Stimulated activated CD4-positive, alpha-beta T cell treated with anti-CD3 and anti-CD28 coated beads, Interleukin-12 subunit alpha, Interleukin-12 subunit beta, amount 100 ng/mL, for 24 hours (primary cell): ENCODE data around the gene RCL1.

Experiments used
- DNase-seq, 2 experiments: peaks; one replicate each; pipeline ENCODE4 v3.0.0-alpha.2; 2020; ENCODE audit warnings: low read depth in 2 of 2

The RCL1 gene

DNA sequence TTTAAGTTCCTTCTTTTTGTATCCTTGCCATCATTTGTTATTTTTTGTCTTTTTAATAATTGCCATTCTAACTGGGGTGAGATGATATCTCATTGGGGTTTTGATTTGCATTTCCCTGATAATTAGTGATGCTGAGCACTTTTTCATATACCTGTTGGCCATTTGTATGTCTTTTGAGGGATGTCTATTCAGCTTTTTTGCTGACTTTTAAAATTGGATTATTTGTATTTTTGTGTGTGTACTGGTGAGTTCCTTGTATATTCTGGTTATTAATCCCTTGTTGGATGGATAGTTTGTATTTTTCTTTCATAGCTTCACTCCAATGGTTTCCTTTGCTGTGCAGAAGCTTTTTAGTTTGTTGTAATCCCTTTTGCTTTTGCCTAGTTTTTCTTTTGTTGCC is 19.1 kb downstream of the RCL1 start:
- DNase-seq: no peak

DNA sequence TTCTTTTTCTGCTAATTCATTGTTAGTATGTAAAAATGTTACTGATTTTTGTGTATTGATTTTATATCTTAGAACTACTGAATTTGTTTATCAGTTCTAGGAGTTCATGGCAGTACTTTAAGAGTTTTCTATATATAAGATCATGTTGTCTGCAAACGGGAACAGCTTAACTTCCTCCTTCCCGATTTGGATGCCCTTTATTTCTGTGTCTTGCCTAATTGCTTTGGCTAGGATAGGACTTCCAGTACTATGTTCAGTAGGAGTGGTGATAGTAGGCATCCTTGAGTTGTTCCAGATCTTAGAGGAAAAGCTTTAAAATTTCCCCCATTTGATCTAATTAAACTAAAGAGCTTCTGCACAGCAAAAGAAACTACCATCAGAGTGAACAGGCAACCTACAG is 20.1 kb downstream of the RCL1 start:
- no peak for DNase-seq

DNA sequence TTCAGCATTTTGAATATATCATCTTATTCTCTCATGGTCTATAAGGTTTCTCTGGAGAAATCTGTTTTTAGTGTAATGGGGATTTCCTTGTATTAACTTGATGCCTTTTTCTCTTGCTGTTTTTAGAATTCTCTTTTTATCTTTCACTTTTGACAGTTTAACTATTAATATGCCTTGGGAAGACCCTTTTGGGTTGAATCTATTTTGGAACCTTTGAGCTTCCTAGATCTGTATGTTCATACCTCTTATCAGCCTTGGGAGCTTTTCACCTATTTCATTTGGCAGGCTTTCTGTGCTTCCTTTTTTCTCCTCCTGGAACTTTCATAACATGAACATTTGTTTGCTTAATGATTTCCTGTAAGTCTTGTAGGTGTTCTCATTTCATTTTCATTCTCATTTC is 22.2 kb downstream of the RCL1 start:
- DNase-seq: no peak

DNA sequence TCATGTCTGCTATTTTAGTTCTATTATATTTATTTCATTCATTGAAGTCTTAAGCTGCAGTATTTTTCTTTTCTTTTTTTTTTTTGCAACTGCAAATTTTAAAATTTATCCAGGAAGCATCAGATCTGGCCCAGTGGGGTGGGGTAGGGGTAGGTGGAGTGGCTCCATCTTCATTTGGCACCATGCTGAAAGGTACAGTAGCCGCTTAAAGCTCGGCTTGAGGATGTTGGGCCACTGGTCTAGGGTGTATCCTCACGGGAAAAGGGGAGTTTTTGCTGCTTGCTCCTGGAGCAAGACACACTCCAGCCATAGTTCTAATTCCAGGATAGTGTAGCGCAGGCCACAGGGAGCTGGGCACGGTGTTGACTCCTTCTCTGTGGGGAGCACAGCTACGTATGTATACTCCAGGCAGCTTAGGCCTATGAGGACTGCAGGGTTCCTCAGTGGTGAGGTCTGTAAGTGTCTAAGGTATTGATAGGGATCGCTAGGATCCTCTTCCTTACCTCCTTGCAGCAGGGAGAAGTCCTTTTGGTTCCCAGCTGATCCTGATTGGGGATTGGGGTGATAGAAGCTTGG is 22.7 kb downstream of the RCL1 start:
- DNase-seq: no peak

DNA sequence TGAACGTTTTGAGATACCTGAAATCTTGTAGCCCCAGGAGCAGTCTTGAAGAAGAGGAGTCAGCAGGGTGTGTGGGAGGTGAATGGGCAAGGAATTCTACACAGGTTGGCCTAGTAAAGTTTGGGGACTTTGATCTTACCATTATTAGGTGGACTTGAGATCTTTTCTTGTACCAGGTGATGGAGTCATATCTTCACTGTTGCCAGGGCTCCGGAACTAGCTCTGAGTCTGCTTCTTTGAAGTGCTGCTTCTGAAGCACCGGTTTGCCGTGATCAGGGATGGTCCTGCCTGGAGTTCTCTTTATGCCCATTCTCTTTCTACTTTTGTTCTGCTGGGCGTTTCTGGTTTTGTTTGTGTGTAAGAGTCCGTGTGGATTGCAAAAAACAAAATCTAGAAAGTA is 27.4 kb downstream of the RCL1 start:
- no peak for DNase-seq

DNA sequence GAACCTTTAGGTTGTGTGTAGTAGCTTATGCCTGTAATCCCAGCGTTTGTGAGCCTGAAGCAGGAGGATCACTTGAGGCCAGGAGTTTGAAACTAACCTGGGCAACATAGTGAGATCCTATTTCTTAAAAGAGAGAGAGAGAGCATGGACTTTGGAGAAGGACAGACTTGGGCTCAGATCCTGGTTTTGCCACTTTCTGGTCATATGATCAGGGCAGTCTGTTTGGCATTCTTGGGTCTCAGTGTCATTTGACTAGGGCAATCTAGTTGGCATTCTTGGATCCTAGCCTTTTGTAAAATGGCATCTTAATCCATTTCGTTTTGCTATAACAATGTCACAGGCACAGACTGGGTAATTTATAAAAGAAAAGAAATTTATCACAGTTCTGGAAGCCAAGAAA is 28.4 kb downstream of the RCL1 start:
- DNase-seq: no peak

DNA sequence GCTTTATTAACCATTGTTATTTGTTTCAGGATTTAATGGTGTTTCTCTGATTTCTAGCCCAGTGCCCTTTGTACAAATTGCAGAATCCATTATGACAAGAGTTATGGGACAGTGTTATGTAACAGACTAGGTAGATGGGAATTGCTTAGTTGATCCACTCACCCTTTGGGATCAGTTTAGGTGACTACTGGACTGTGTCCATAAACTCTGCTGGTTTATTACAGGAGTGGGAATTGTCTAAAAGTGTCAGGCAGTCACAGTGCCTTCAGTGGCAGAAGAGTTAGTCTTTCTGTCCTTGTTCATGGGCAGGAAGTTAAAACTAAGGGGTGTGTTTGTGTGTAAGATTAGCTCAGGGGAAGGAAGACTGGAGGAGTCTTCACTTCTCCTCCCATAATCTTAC is 29.3 kb downstream of the RCL1 start:
- DNase-seq: no peak

DNA sequence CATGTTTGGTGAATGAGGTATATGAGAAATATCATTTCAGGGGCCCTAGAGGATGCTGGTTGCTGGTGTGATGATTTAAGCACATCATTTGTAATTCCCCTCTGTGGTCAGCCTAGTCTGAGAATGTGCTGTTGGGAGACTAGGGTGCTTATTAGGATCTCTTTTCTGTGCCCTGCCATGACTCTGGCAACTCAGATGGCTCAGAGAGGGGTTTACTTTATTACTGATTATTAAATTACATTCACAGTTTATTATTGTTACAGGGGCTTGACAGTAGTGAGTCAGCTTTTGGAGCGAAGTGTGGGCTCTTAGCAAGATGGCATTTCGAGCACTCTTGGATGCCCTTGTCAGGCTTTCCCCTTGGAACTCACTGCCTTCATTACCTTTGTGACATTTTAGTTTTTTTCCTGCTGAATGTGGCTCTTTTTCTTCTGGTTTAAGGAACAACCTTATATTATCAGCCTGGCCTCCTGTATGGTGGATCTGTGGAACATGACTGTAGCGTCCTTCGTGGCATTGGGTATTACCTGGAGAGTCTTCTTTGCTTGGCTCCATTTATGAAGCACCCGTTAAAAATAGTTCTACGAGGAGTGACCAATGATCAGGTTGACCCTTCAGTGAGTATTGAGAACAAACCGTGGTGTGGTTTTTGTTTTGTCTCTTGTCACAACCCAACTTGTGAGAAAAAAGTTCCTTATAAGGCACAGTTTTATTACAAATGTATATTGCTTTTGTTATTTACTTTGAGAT is 33.8 kb downstream of the RCL1 start:
- no peak for DNase-seq

DNA sequence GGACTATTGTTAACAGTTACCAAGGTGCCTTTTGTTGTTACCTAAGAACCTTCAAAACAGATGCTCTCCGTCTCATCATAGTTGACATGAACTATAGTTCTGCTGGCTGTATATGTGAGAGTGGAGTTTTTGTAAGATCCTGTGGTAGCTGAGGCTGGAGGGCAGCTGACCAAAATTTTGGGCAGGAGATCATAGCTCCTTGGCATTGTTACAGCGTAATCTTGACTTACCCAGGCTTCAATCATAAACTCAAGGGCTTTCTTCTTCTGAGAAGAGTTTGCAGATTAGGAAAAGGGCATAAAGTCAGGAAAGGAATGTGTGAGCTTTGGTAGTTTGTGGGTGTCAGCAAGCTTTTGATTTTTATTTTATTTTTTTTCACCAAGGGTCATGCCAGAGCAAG is 34.5 kb downstream of the RCL1 start:
- DNase-seq: no peak

DNA sequence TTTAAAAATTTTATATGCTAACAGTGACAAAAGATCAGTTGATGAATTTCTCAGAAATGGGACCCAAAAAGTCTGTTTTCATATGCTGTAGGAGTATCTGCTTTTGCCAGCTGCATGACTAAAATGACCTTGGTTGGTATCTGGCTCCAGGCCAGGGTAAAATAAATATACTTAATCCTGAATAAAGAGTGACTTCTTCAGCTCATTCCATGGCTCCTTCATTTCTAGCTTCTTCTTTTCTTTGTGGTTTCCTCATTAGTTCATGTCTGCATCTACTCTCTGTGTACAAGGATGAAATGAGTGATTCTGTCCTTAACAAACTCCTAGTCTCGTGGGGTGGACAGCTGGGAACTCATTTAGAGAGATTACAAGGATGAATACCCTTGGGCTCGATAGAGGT is 36.0 kb downstream of the RCL1 start:
- DNase-seq: no peak

DNA sequence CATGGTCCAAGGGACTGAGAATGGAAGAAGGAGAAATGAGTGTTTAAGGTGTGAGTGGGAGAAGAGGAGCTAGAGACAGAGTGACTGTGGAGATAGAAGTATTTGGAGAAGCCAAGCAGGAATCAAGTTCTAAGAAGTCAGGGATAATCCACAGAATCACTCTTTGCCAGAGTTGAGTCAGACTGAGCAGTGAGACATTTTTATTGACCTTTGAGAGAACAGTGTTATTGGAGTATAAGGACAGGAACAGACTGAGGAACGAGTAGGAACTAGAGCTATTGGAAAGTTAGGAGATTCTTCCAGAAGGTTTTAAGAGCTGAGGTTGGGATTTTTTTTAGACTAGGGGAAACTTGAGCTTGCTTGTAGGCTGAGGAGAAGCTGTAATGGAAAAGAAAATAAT is 37.2 kb downstream of the RCL1 start:
- no peak for DNase-seq

DNA sequence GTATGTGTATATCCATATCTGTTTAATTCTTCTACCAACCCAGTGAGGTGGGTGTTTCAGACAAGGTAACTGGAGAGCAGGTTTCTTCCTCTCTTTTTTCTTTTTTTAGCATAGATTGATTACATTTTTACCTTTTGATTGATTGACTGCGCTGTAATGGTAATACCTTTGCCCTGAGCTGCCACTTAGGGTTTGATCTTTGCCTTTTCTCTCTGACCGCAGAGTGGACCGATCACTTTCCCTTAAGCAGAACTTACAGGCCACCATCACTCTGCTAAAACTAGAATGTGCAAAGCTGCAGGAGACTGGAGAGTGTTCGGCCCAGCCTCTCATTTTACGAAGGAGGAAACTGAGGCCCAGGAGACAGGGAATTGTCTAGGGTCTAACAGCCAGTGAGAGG is 38.0 kb downstream of the RCL1 start:
- no peak for DNase-seq

DNA sequence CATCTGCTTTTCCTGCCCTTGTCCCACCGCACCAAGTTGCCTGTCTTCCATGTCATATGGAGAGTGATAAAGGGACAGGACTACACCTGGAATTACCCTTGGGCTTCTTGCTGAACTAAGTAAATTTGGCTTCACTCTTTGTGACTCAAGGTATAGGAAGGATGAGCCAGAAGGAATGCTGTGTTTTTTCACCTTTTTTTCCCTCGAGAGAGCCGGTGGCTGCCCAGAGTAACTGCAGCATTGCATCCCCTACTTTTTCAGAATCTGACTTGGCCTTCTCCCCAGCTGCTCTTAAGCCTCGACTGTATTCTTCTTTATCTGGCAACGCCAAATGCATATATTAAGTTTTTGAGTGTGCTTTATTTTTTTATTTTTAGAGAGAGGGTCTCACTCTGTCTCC is 38.4 kb downstream of the RCL1 start:
- no peak for DNase-seq

DNA sequence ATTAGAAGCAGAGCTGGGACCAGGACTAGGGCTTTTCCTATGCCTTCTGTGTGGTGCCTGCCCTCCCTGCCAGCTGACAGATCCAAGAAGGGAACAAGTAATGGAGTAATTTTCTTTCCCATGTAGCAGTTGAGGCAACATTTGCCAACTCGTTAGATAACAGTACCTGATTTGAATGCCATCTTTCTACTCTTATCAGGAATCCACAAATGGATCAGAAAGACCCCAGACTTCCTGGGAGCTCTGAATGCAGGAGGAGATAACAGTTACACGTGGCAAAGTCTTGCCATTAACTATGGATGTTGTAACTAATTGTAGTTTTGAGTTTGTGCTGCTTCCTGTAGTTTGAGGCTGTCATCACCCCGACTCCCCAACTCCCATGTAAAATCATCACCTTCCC is 39.2 kb downstream of the RCL1 start:
- DNase-seq: no peak

DNA sequence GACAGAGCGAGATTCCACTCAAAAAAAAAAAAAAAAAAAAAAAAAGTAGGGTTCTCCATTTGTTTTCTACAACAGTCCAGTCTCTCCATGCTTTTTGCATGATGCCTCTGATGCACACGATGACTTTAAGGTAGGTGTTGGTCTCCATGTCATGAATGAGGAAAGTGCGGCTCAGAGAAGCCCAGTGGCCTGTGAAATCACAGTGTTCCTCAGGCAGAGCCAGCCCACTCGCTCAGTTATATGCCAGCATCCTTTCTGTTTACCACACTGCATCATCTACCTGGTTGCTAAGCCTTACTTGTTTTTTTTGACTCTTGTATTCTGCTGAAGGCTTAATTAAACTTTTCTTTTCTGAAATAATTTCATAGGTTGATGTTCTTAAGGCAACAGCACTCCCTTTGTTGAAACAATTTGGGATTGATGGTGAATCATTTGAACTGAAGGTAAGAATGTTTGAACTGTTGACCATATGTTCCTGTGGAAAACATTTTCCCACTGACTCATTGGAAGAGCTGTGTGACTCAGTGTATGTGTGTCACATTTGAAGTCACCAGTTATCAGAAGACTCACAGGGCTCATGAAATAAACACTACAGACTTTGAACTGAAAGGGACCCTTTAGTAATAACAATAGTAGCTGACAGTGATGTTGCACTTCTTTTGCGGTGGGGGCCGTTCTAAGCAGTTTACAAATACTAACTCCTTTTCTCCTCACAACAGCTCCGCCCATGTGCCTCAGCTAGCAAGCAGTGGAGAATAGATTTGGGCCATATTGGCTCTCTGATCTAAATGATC is 40.2 kb downstream of the RCL1 start:
- peak; percentile 18 to 45 for DNase-seq

DNA sequence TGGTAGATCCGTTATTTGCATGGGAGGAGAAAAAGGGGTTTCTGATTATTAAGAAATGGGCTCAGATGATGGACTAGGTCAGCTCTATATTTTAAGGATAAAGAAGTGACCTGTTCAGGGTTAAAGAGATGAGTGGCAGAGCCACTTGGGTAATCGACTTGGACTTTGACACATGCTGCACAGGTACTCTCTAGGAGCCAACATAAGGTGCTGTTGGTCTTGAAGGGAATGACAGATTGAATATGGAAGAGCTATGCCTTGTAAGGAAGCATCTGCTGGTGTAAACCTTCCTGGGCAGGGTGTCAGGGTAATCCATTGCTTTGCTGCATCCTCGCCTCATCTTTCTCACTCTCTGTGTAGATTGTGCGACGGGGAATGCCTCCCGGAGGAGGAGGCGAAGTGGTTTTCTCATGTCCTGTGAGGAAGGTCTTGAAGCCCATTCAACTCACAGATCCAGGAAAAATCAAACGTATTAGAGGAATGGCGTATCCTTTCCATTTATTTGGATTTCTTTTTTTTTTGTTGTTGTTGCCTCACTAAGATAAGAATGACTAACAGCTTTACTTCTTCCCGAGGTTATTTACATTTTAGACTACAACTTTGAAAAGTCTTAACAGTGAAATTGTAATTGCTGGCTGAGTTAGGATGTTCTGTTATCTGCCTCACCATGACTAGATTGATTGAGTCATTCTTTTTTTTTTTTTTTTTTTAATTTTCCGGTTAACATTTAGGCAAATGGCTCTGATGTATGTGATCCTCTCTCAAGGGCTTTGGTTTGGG is 41.2 kb downstream of the RCL1 start:
- no peak for DNase-seq

DNA sequence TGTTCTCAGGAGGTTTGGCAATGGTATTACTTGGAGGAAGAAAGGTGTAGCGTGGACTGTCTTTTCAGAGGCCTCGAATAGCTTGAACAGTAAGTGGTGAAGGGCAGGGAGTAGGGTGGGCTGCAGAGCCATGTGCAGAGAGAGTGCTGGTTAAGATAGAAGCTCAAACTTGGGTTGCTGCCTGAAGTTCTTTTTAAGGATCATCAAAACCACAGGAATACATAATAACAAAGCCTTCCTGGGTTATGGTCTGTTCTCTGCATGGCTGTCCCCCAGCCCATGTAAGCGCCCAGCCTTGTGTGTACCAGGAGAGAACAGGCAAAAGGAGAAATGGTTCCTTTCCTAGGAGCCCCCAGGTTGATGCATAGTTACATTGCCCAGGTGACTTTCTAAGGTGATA is 43.9 kb downstream of the RCL1 start:
- DNase-seq: no peak

DNA sequence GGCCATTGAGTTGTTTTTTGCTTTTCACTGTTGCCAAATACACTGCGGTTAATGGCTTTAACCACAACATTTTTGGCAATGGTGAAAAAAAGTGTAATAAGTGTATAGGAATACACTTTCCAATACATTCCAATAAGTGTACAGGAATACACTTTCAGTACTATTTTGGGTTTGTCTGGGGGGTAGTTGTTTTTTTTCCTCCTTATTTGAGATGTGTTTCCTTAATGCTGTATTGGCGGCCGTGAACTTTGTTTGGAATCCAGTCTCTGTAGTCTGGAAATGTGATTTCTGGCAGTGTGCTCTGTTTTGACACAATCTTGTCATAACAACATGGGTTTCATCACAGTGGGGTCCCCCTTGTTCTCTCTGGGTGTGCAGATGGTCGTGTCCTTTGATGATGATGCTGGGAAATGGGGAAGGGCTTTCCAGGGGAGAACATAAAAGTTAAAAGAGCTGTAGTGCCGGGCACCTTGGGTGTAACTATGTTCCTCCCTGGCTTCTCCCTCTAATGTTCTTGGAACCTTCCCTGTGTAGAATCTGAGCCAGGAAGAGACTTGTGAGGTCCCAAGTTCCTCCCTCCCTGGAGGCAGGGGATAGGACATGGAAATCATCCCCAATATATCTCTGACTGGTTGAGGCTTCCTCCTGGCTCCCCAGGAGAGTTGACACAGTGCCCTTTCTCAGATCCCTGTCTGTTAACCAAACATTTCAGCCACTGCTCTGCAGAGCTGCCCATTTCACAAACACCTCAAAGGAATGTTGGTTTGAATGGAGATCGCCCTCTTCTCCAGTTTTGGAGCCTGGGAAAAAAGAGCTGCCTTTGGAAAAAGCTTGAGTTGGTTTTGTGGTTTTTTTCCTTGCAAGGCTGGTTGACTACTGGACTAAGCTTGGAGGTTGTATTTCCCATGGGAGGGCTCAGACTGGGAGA is 44.8 kb downstream of the RCL1 start:
- DNase-seq: no peak

DNA sequence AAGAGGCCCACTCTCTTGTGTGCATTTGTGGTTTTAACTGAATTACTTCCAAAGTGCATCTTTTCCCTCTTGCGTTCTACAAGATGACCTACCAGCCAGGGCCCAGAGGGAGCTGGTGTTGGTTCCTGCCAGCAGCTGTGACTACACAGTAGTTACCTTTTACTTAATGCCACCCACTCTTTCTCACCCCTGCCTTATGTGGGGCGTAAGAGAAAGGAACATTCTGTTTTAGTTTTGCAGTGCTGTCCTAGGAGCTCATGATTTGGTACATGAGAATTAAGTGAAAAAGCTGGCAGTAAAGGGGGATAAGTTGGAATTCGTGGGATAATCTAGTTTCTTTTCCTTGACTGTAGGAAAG is 45.4 kb downstream of the RCL1 start:
- no peak for DNase-seq

DNA sequence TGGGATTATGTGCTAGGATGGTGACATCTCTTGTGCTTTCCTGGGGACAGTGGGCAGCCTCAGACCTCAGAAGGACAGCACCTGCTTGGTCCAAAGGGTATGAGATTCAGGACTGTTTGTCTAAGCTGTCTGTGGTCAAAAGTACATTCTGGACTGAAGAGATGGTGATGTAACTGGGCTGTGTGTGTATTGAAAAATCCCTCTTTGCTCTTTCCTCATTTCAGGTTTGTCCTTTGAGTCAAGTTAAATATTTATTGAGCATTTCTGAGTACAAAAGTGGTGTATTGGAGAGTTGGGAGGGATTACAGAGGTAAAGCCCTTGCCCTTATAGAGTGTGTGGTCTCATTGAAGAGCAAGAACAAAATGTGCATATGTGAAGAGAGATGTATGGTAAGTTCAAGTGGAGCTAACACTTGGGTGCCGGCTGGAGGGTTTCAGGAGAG is 46.7 kb downstream of the RCL1 start:
- no peak for DNase-seq

DNA sequence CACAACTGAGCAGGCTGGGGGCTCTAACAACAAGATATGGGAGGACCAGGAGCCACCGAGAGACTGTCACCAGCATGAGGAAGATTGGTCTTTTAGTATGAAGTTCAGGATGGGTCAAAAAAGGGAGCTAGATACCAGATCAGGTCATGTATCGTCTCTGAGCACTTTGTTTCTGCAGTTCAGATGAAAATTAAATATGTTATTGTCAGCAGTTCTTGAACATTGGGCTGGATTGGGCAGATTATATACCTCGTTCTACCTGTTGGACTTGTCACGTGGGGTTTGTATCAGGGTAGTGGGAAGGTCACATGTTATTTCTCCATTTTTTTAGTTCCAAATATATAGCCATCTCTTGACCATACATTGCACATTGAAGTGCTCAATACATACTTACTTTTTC is 47.3 kb downstream of the RCL1 start:
- no peak for DNase-seq
